ENCODE data around the gene ESYT3. TPM values are rescaled to one million over a fixed set of nuclear protein-coding genes. Genes with fewer than 3 reads are reported as not detected.
"Not testable (repeated sequence)": the region's sequence is repeated elsewhere in the genome, so short reads cannot be mapped to it uniquely, and the experiment has no call there.

The ESYT3 gene
- total RNA-seq, 5 donors from 2014 or later (not counting 1 experiment from before 2014, with no cell fraction given), result 0.10 to 0.20 TPM; not detected in 3

- no CpG with 5 or more reads among the region's 5 CpGs for WGBS (ENCODE audit: insufficient coverage)
- Mint-ChIP-seq H3K4me3 (no peak overlapping the region), H3K27ac (no peak overlapping the region), H3K4me1 (no peaks in the 10 kb centered on the region), H3K9me3 (peaks cover 0 to 2% (median 0%) of the 10 kb centered on the region in 3 donors), H3K36me3 (no peaks in the 10 kb centered on the region), H3K27me3 (peaks cover 4 to 23% of the 10 kb centered on the region in 2 donors)
- Histone ChIP-seq H3K9me3 (no peaks in the 10 kb centered on the region), H3K36me3 (ENCODE audit: control insufficient read depth in 2 of 2, extremely low read depth in 1 of 2, insufficient read depth in 1 of 2, low read length in 1 of 2) (no peaks in the 10 kb centered on the region), H3K27ac (ENCODE audit: low read length) (no peak overlapping the region), H3K4me1 (ENCODE audit: control insufficient read depth in 1 of 2, extremely low read depth in 1 of 2, insufficient read depth in 2 of 2, low read length in 2 of 2) (peaks cover 0 to 4% of the 10 kb centered on the region in 2 experiments), H3K27me3 (replicated peaks in 1 of 2; ENCODE audit: control insufficient read depth in 2 of 2, extremely low read depth in 1 of 2, insufficient read depth in 2 of 2, low read length in 1 of 2) (peaks cover 0 to 28% of the 10 kb centered on the region in 2 experiments), H3K4me3 (ENCODE audit: control insufficient read depth in 1 of 2, extremely low read depth in 1 of 2, low read length in 1 of 2) (no peak overlapping the region)
- ATAC-seq (replicated peaks in 1 of 4) (no peak), DNase-seq (no peak)
- ChIA-PET CTCF (interaction anchor here (0.5 to 3.1 kb wide), 13 partner anchors 11 to 910 kb away, joined by 3 to 31 read pairs (median 5); no protein-coding TSS in a partner anchor), POLR2A (interaction anchor here in 1 of 2 donors (0.6 kb wide), 1 partner anchor 591 kb away, joined by 4 read pairs; no protein-coding TSS in a partner anchor)
Measured at GRCh38 chr3:138418601-138419206, 15.7 kb upstream of the ESYT3 start.

GRCh38 chr3:138423316-138423715, 11.1 kb upstream of the ESYT3 start:
- CTCF ChIA-PET, result interaction anchor here in 1 of 2 donors (0.7 kb wide), 1 partner anchor 11 kb away, joined by 3 read pairs; no protein-coding TSS in a partner anchor
- H3K36me3 Mint-ChIP-seq, result no peaks in the 10 kb centered on the region
- no peak overlapping the region for H3K4me3 Mint-ChIP-seq
- H3K9me3 Mint-ChIP-seq, result peaks cover 0 to 2% (median 0%) of the 10 kb centered on the region in 3 donors
- DNase-seq (no peak), ATAC-seq (replicated peaks in 1 of 4) (no peak)
- H3K9me3 ChIP-seq, result no peaks in the 10 kb centered on the region
- H3K4me1 Mint-ChIP-seq, result no peaks in the 10 kb centered on the region
- no peaks in the 10 kb centered on the region for H3K36me3 ChIP-seq (ENCODE audit: control insufficient read depth in 2 of 2, extremely low read depth in 1 of 2, insufficient read depth in 1 of 2, low read length in 1 of 2)
- H3K4me1 ChIP-seq (ENCODE audit: control insufficient read depth in 1 of 2, extremely low read depth in 1 of 2, insufficient read depth in 2 of 2, low read length in 2 of 2), result no peaks in the 10 kb centered on the region
- no CpG with 5 or more reads among the region's 1 CpG for WGBS (ENCODE audit: insufficient coverage)
- H3K4me3 ChIP-seq (ENCODE audit: control insufficient read depth in 1 of 2, extremely low read depth in 1 of 2, low read length in 1 of 2), result no peak overlapping the region
- H3K27me3 ChIP-seq (replicated peaks in 1 of 2; ENCODE audit: control insufficient read depth in 2 of 2, extremely low read depth in 1 of 2, insufficient read depth in 2 of 2, low read length in 1 of 2), result peaks cover 0 to 8% of the 10 kb centered on the region in 2 experiments
- POLR2A ChIA-PET, result no interaction called here
- H3K27me3 Mint-ChIP-seq, result peaks cover 0 to 2% of the 10 kb centered on the region in 2 donors
- no peak overlapping the region for H3K27ac ChIP-seq (ENCODE audit: low read length)
- H3K27ac Mint-ChIP-seq, result no peak overlapping the region

- Mint-ChIP-seq H3K4me1 (no peaks in the 10 kb centered on the region), H3K36me3 (no peaks in the 10 kb centered on the region), H3K27ac (no peak overlapping the region), H3K4me3 (no peak overlapping the region), H3K9me3 (peaks cover 0 to 2% (median 0%) of the 10 kb centered on the region in 3 donors), H3K27me3 (peaks cover 2 to 4% of the 10 kb centered on the region in 2 donors)
- Histone ChIP-seq H3K4me3 (ENCODE audit: control insufficient read depth in 1 of 2, extremely low read depth in 1 of 2, low read length in 1 of 2) (no peak overlapping the region), H3K27ac (ENCODE audit: low read length) (no peak overlapping the region), H3K36me3 (ENCODE audit: control insufficient read depth in 2 of 2, extremely low read depth in 1 of 2, insufficient read depth in 1 of 2, low read length in 1 of 2) (no peaks in the 10 kb centered on the region), H3K4me1 (ENCODE audit: control insufficient read depth in 1 of 2, extremely low read depth in 1 of 2, insufficient read depth in 2 of 2, low read length in 2 of 2) (no peaks in the 10 kb centered on the region), H3K9me3 (no peaks in the 10 kb centered on the region), H3K27me3 (replicated peaks in 1 of 2; ENCODE audit: control insufficient read depth in 2 of 2, extremely low read depth in 1 of 2, insufficient read depth in 2 of 2, low read length in 1 of 2) (peaks cover 0 to 6% of the 10 kb centered on the region in 2 experiments)
- no peak for ATAC-seq (replicated peaks in 1 of 4)
- no peak for DNase-seq
- WGBS (ENCODE audit: insufficient coverage), result 71% methylated on average over 1 of the region's 2 CpGs
- CTCF ChIA-PET, result interaction anchor here in 1 of 2 donors (0.7 kb wide), 1 partner anchor 12 kb away, joined by 3 read pairs; no protein-coding TSS in a partner anchor
- POLR2A ChIA-PET, result no interaction called here
Measured at GRCh38 chr3:138424323-138424722, 10.1 kb upstream of the ESYT3 start.

GRCh38 chr3:138426211-138426610, 8.2 kb upstream of the ESYT3 start:
- WGBS (ENCODE audit: insufficient coverage), result 90% methylated on average over 2 of the region's 3 CpGs
- no peak overlapping the region for H3K27ac Mint-ChIP-seq
- ChIA-PET CTCF (no interaction called here), POLR2A (no interaction called here)
- no peak overlapping the region for H3K4me3 Mint-ChIP-seq
- peaks cover 5 to 8% of the 10 kb centered on the region in 2 donors for H3K27me3 Mint-ChIP-seq
- H3K36me3 Mint-ChIP-seq, result no peaks in the 10 kb centered on the region
- Histone ChIP-seq H3K27ac (ENCODE audit: low read length) (no peak overlapping the region), H3K4me1 (ENCODE audit: control insufficient read depth in 1 of 2, extremely low read depth in 1 of 2, insufficient read depth in 2 of 2, low read length in 2 of 2) (no peaks in the 10 kb centered on the region), H3K4me3 (ENCODE audit: control insufficient read depth in 1 of 2, extremely low read depth in 1 of 2, low read length in 1 of 2) (no peak overlapping the region), H3K36me3 (ENCODE audit: control insufficient read depth in 2 of 2, extremely low read depth in 1 of 2, insufficient read depth in 1 of 2, low read length in 1 of 2) (no peaks in the 10 kb centered on the region), H3K27me3 (replicated peaks in 1 of 2; ENCODE audit: control insufficient read depth in 2 of 2, extremely low read depth in 1 of 2, insufficient read depth in 2 of 2, low read length in 1 of 2) (peaks cover 0 to 10% of the 10 kb centered on the region in 2 experiments), H3K9me3 (no peaks in the 10 kb centered on the region)
- H3K9me3 Mint-ChIP-seq, result peaks cover 0 to 2% (median 0%) of the 10 kb centered on the region in 3 donors
- no peaks in the 10 kb centered on the region for H3K4me1 Mint-ChIP-seq
- ATAC-seq (replicated peaks in 1 of 4) (no peak), DNase-seq (no peak)

GRCh38 chr3:138426754-138427153, 7.7 kb upstream of the ESYT3 start:
- H3K36me3 ChIP-seq (ENCODE audit: control insufficient read depth in 2 of 2, extremely low read depth in 1 of 2, insufficient read depth in 1 of 2, low read length in 1 of 2); H3K4me3 ChIP-seq (ENCODE audit: control insufficient read depth in 1 of 2, extremely low read depth in 1 of 2, low read length in 1 of 2); H3K4me1 Mint-ChIP-seq; H3K27ac Mint-ChIP-seq; ATAC-seq (replicated peaks in 1 of 4); H3K9me3 Mint-ChIP-seq; H3K9me3 ChIP-seq; CTCF ChIA-PET; H3K4me1 ChIP-seq (ENCODE audit: control insufficient read depth in 1 of 2, extremely low read depth in 1 of 2, insufficient read depth in 2 of 2, low read length in 2 of 2); H3K4me3 Mint-ChIP-seq; H3K27ac ChIP-seq (ENCODE audit: low read length); DNase-seq; H3K36me3 Mint-ChIP-seq; POLR2A ChIA-PET: not testable (repeated sequence)
- 100% methylated on average over 1 of the region's 4 CpGs for WGBS (ENCODE audit: insufficient coverage)
- peaks cover 10 to 11% of the 10 kb centered on the region in 2 donors for H3K27me3 Mint-ChIP-seq
- peaks cover 0 to 10% of the 10 kb centered on the region in 2 experiments for H3K27me3 ChIP-seq (replicated peaks in 1 of 2; ENCODE audit: control insufficient read depth in 2 of 2, extremely low read depth in 1 of 2, insufficient read depth in 2 of 2, low read length in 1 of 2)

GRCh38 chr3:138429665-138430064, 4.8 kb upstream of the ESYT3 start:
- Histone ChIP-seq H3K27ac (ENCODE audit: low read length) (no peak overlapping the region), H3K27me3 (replicated peaks in 1 of 2; ENCODE audit: control insufficient read depth in 2 of 2, extremely low read depth in 1 of 2, insufficient read depth in 2 of 2, low read length in 1 of 2) (peaks cover 2 to 26% of the 10 kb centered on the region in 2 experiments), H3K4me1 (ENCODE audit: control insufficient read depth in 1 of 2, extremely low read depth in 1 of 2, insufficient read depth in 2 of 2, low read length in 2 of 2) (peaks cover 0 to 11% of the 10 kb centered on the region in 2 experiments), H3K4me3 (ENCODE audit: control insufficient read depth in 1 of 2, extremely low read depth in 1 of 2, low read length in 1 of 2) (no peak overlapping the region), H3K9me3 (no peaks in the 10 kb centered on the region), H3K36me3 (ENCODE audit: control insufficient read depth in 2 of 2, extremely low read depth in 1 of 2, insufficient read depth in 1 of 2, low read length in 1 of 2) (no peaks in the 10 kb centered on the region)
- WGBS (ENCODE audit: insufficient coverage), result 100% methylated on average over 3 of the region's 3 CpGs
- H3K9me3 Mint-ChIP-seq, result no peaks in the 10 kb centered on the region
- DNase-seq (no peak), ATAC-seq (replicated peaks in 1 of 4) (no peak)
- peaks cover 21 to 37% of the 10 kb centered on the region in 2 donors for H3K27me3 Mint-ChIP-seq
- ChIA-PET CTCF (interaction anchor here in 1 of 2 donors (2.1 kb wide), 1 partner anchor 12 kb away, joined by 7 read pairs; no protein-coding TSS in a partner anchor), POLR2A (no interaction called here)
- no peaks in the 10 kb centered on the region for H3K36me3 Mint-ChIP-seq
- H3K27ac Mint-ChIP-seq, result no peak overlapping the region
- peaks cover 0 to 10% (median 10%) of the 10 kb centered on the region in 3 donors for H3K4me1 Mint-ChIP-seq
- H3K4me3 Mint-ChIP-seq, result no peak overlapping the region

Data from T-cell (primary cell).